ENCODE measurements around the gene ACSF2. TPM values are rescaled to one million over a fixed set of nuclear protein-coding genes. Genes with fewer than 3 reads are reported as not detected.
A peak's percentile ranks its signal among the peaks of the same experiment; 100 is the strongest.
"Not testable (repeated sequence)": the region's sequence is repeated elsewhere in the genome, so short reads cannot be mapped to it uniquely, and the experiment has no call there.

Gene ACSF2
- polyA plus RNA-seq, 10 donors, result 42.8 to 77.0 (median 58.3) TPM

- not testable (repeated sequence) for DNase-seq
These were observed 49.9 kb downstream of the ACSF2 start for GRCh38 chr17:50475775-50476544.

- DNase-seq, result no peak
These were observed 50.7 kb downstream of the ACSF2 start for GRCh38 chr17:50476545-50477315.

- no peak for DNase-seq
These were observed 52.0 kb downstream of the ACSF2 start for GRCh38 chr17:50477976-50478375.

- peak; percentile 86 to 95 (median 91) for DNase-seq
These were observed 52.7 kb downstream of the ACSF2 start, which contains the start of gene RSAD1 for GRCh38 chr17:50478391-50479381. TSS of gene RSAD1 (plus strand) at chr17:50478860. CDS start at chr17:50478885, 25 bp downstream.

GRCh38 chr17:50479522-50480141 is 53.6 kb downstream of the ACSF2 start:
- peak; percentile 53 to 82 (median 64) for DNase-seq

- DNase-seq, result no peak
These were observed 54.2 kb downstream of the ACSF2 start for GRCh38 chr17:50480142-50480764.

- no peak for DNase-seq
These were observed 55.0 kb downstream of the ACSF2 start for GRCh38 chr17:50480854-50481490.

GRCh38 chr17:50481648-50482047 is 55.6 kb downstream of the ACSF2 start:
- no peak for DNase-seq

GRCh38 chr17:50482110-50482509 is 56.1 kb downstream of the ACSF2 start:
- no peak for DNase-seq

- peak; percentile 87 to 89 (median 88) for DNase-seq
These were observed 56.5 kb downstream of the ACSF2 start for GRCh38 chr17:50482516-50482915.

GRCh38 chr17:50483266-50483665 is 57.2 kb downstream of the ACSF2 start:
- no peak for DNase-seq

GRCh38 chr17:50484386-50485155 is 58.6 kb downstream of the ACSF2 start:
- no peak for DNase-seq

GRCh38 chr17:50487213-50488096 is 61.4 kb downstream of the ACSF2 start:
- no peak for DNase-seq

- DNase-seq, result no peak
These were observed 62.9 kb downstream of the ACSF2 start for GRCh38 chr17:50488880-50489279.

GRCh38 chr17:50491505-50491904 is 65.5 kb downstream of the ACSF2 start:
- no peak for DNase-seq

- no peak for DNase-seq
These were observed 66.2 kb downstream of the ACSF2 start for GRCh38 chr17:50492214-50492613.

- no peak for DNase-seq
These were observed 67.7 kb downstream of the ACSF2 start for GRCh38 chr17:50493744-50494143.

- DNase-seq, result no peak
These were observed 69.3 kb downstream of the ACSF2 start for GRCh38 chr17:50495217-50495823.

Data from muscle of back (tissue), 11 donors.